Measurements from ENCODE around the gene RPA3.

RPA3 gene

GRCh38 chr7:7650682-7651206 lies 67.7 kb downstream of the RPA3 start:
- DNase-seq: no peak

- DNase-seq: no peak
Observed at GRCh38 chr7:7647495-7648036, 70.8 kb downstream of the RPA3 start.

- no peak for DNase-seq
Observed at GRCh38 chr7:7642081-7642480, 76.3 kb downstream of the RPA3 start.

- peak in 1 of 6 experiments; percentile 52 for DNase-seq
Observed at GRCh38 chr7:7641129-7641663, 77.2 kb downstream of the RPA3 start.

- peak; percentile 93 to 100 (median 98) for DNase-seq
Observed at GRCh38 chr7:7640221-7641128, 77.9 kb downstream of the RPA3 start, which contains the start of gene UMAD1. UMAD1 (plus strand) TSS chr7:7640752; CDS start chr7:7673372, 32,620 bp downstream.

- peak in 5 of 6 experiments; percentile 50 to 92 (median 77) for DNase-seq
Observed at GRCh38 chr7:7639847-7640220, 78.6 kb downstream of the RPA3 start.

- no peak for DNase-seq
Observed at GRCh38 chr7:7639421-7639820, 79.0 kb downstream of the RPA3 start.

GRCh38 chr7:7630626-7631329 lies 87.6 kb downstream of the RPA3 start:
- DNase-seq: no peak

- DNase-seq: no peak
Observed at GRCh38 chr7:7628476-7628875, 89.9 kb downstream of the RPA3 start.

GRCh38 chr7:7620644-7621210 lies 97.7 kb downstream of the RPA3 start:
- no peak for DNase-seq

GRCh38 chr7:7620236-7620635 lies 98.2 kb downstream of the RPA3 start:
- no peak for DNase-seq

- DNase-seq: no peak
Observed at GRCh38 chr7:7618410-7618809, 100.0 kb downstream of the RPA3 start.

- DNase-seq: no peak
Observed at GRCh38 chr7:7617550-7617949, 100.9 kb downstream of the RPA3 start.

- DNase-seq: no peak
Observed at GRCh38 chr7:7614018-7614741, 104.2 kb downstream of the RPA3 start.

- no peak for DNase-seq
Observed at GRCh38 chr7:7613210-7613609, 105.2 kb downstream of the RPA3 start.

- no peak for DNase-seq
Observed at GRCh38 chr7:7612519-7612918, 105.9 kb downstream of the RPA3 start.

GRCh38 chr7:7609330-7609729 lies 109.1 kb downstream of the RPA3 start:
- DNase-seq: no peak

- DNase-seq: no peak
Observed at GRCh38 chr7:7607010-7607409, 111.4 kb downstream of the RPA3 start.

GRCh38 chr7:7596176-7596575 lies 122.2 kb downstream of the RPA3 start:
- DNase-seq: no peak

GRCh38 chr7:7595451-7595850 lies 123.0 kb downstream of the RPA3 start:
- peak in 2 of 6 experiments; percentile 24 to 29 for DNase-seq
